H1 (cell line): ENCODE data around the gene R3HDM1. TPM values are rescaled to one million over a fixed set of nuclear protein-coding genes. Genes with fewer than 3 reads are reported as not detected.

Experiments used
- CTCF ChIA-PET: fragments of 300-600 bp; sonication (Branson Sonifier 250); formaldehyde crosslinking; loops from one replicate; lab custom pipeline; 2021; ENCODE audit not compliant: partially characterized antibody; lab: Charles Lee
- POLR2A ChIA-PET: fragments of 300-600 bp; sonication (Branson Sonifier 250); formaldehyde crosslinking; loops from one replicate; lab custom pipeline; 2021; ENCODE audit warnings: inconsistent platforms; ENCODE audit not compliant: partially characterized antibody; lab: Charles Lee
- DNase-seq, 2 experiments: peaks; one replicate each; pipeline versions ENCODE4 v3.0.0 to v3.0.0-alpha.2; 2010 to 2022; ENCODE audit warnings: low spot score in 2 of 2, low read depth in 1 of 2, mixed read lengths in 1 of 2
- FAIRE-seq: peaks from 2 replicates; lab custom pipeline; 2011; peaks lifted over from hg19 to GRCh38; lab: Jason Lieb, UNC
- H2AFZ ChIP-seq: 2 replicates; pipeline ENCODE4 v1.8.1; 2012; ENCODE audit warnings: low read length, inconsistent platforms
- H2AK5ac ChIP-seq: 2 replicates; pipeline ENCODE4 v1.6.1; 2013; ENCODE audit warnings: low read depth, low read length
- H2BK120ac ChIP-seq: replicated peaks from 2 replicates; pipeline ENCODE3; 2013; ENCODE audit warnings: low read depth, low read length, inconsistent platforms
- H2BK12ac ChIP-seq: 2 replicates; pipeline ENCODE4 v1.6.1; 2013; ENCODE audit warnings: low read depth, low read length
- H2BK15ac ChIP-seq: 2 replicates; pipeline ENCODE4 v1.6.1; 2013; ENCODE audit warnings: low read length
- H2BK20ac ChIP-seq: 2 replicates; pipeline ENCODE4 v1.6.1; 2013; ENCODE audit warnings: low read length
- H2BK5ac ChIP-seq: 2 replicates; pipeline ENCODE4 v1.6.1; 2013; ENCODE audit warnings: low read depth, low read length
- H3K14ac ChIP-seq: 2 replicates; pipeline ENCODE4 v1.6.1; 2013; ENCODE audit warnings: inconsistent platforms; ENCODE audit not compliant: insufficient read length
- H3K18ac ChIP-seq: 2 replicates; pipeline ENCODE4 v1.6.1; 2013; ENCODE audit warnings: low read length; ENCODE audit errors: extremely low read depth
- H3K23ac ChIP-seq: 2 replicates; pipeline ENCODE4 v1.6.1; 2013; ENCODE audit warnings: inconsistent platforms; ENCODE audit not compliant: insufficient read length
- H3K23me2 ChIP-seq: 2 replicates; pipeline ENCODE4 v1.6.1; 2013; ENCODE audit warnings: low read depth, low read length
- H3K27ac ChIP-seq: 2 replicates; pipeline ENCODE4 v1.6.1; 2011; ENCODE audit warnings: low read depth, low read length, inconsistent platforms
- H3K27me3 ChIP-seq, 4 experiments: replicated peaks in 1 of 4; 1 replicate in 1 of 4; 2 replicates in 3 of 4; pipeline versions ENCODE4 v1.6.1 to v1.8.1; 2011 to 2013; ENCODE audit warnings: low read length in 3 of 4, mild to moderate bottlenecking in 3 of 4, inconsistent platforms in 2 of 4, mixed read lengths in 2 of 4, moderate library complexity in 1 of 4; ENCODE audit not compliant: control insufficient read depth in 3 of 4, insufficient read depth in 3 of 4; ENCODE audit errors: extremely low read depth in 1 of 4
- H3K36me3 ChIP-seq, 4 experiments: 2 replicates each; pipeline versions ENCODE4 v1.6.1 to v1.8.1; 2011 to 2013; ENCODE audit warnings: mild to moderate bottlenecking in 4 of 4, low read length in 3 of 4, moderate library complexity in 2 of 4, control low read depth in 1 of 4, inconsistent platforms in 1 of 4; ENCODE audit not compliant: insufficient read depth in 4 of 4, control insufficient read depth in 2 of 4
- H3K4ac ChIP-seq: replicated peaks from 2 replicates; pipeline ENCODE3; 2013; ENCODE audit warnings: low read length, low read depth, mixed read lengths, inconsistent platforms; ENCODE audit not compliant: insufficient read length
- H3K4me1 ChIP-seq, 4 experiments: replicated peaks in 1 of 4; 1 replicate in 1 of 4; 2 replicates in 3 of 4; pipeline versions ENCODE4 v1.6.1 to v1.8.1; 2011 to 2013; ENCODE audit warnings: low read length in 3 of 4, inconsistent platforms in 2 of 4, mixed read lengths in 1 of 4; ENCODE audit not compliant: insufficient read depth in 4 of 4, control insufficient read depth in 3 of 4
- H3K4me2 ChIP-seq, 2 experiments: 2 replicates each; pipeline versions ENCODE4 v1.6.1 to v1.8.1; 2011 to 2013; ENCODE audit warnings: low read depth in 2 of 2, low read length in 2 of 2, control low read depth in 1 of 2, inconsistent platforms in 1 of 2, mild to moderate bottlenecking in 1 of 2; ENCODE audit not compliant: insufficient read depth in 1 of 2
- H3K4me3 ChIP-seq, 4 experiments: fragments of 200-600, 300-600 bp in 1 of 4; sonication (generic), shearing (Covaris generic), sonication (Bioruptor Twin) in 1 of 4; 2 replicates each; pipeline versions ENCODE4 v1.5.1 to v1.8.1; 2011 to 2016; ENCODE audit warnings: low read length in 4 of 4, low read depth in 3 of 4, control low read depth in 2 of 4, inconsistent platforms in 2 of 4, mild to moderate bottlenecking in 2 of 4, mixed read lengths in 1 of 4, moderate library complexity in 1 of 4; ENCODE audit not compliant: insufficient read depth in 2 of 4; ENCODE audit errors: extremely low read depth in 1 of 4
- H3K56ac ChIP-seq: replicated peaks from 2 replicates; pipeline ENCODE3; 2013; ENCODE audit warnings: low read depth, mild to moderate bottlenecking, mixed read lengths, low read length, inconsistent platforms; ENCODE audit not compliant: insufficient read length
- H3K79me1 ChIP-seq: 2 replicates; pipeline ENCODE4 v1.6.1; 2013; ENCODE audit warnings: low read depth, low read length, control low read depth
- H3K79me2 ChIP-seq, 2 experiments: 2 replicates each; pipeline versions ENCODE4 v1.6.1 to v1.8.1; 2012 to 2013; ENCODE audit warnings: low read length in 2 of 2, mild to moderate bottlenecking in 2 of 2, inconsistent platforms in 1 of 2; ENCODE audit not compliant: insufficient read depth in 2 of 2, control insufficient read depth in 1 of 2
- H3K9ac ChIP-seq, 4 experiments: replicated peaks in 1 of 4; 1 replicate in 1 of 4; 2 replicates in 3 of 4; pipeline versions ENCODE4 v1.6.1 to v1.8.1; 2011 to 2013; ENCODE audit warnings: low read depth in 3 of 4, low read length in 3 of 4, control low read depth in 2 of 4, mild to moderate bottlenecking in 2 of 4, moderate library complexity in 2 of 4, inconsistent platforms in 1 of 4; ENCODE audit errors: extremely low read depth in 1 of 4
- H3K9me3 ChIP-seq, 2 experiments: 2 replicates each; pipeline versions ENCODE4 v1.6.1 to v1.8.1; 2012 to 2013; ENCODE audit warnings: mild to moderate bottlenecking in 2 of 2, moderate library complexity in 2 of 2, control low read depth in 1 of 2, inconsistent platforms in 1 of 2, low read depth in 1 of 2, low read length in 1 of 2, mixed read lengths in 1 of 2; ENCODE audit not compliant: insufficient read depth in 2 of 2
- H4K20me1 ChIP-seq, 2 experiments: replicated peaks in 1 of 2; 2 replicates each; pipeline versions ENCODE3 to v1.8.1; 2011 to 2013; ENCODE audit warnings: inconsistent platforms in 2 of 2, low read length in 2 of 2, mild to moderate bottlenecking in 1 of 2; ENCODE audit not compliant: insufficient read depth in 2 of 2, control insufficient read depth in 1 of 2
- H4K5ac ChIP-seq: 2 replicates; pipeline ENCODE4 v1.6.1; 2013; ENCODE audit warnings: low read length, low read depth, mixed read lengths, inconsistent platforms; ENCODE audit not compliant: insufficient read length
- H4K8ac ChIP-seq: 2 replicates; pipeline ENCODE4 v1.8.0; 2013; ENCODE audit warnings: mild to moderate bottlenecking, moderate library complexity, low read length, inconsistent platforms; ENCODE audit not compliant: insufficient read depth; ENCODE audit errors: extremely low read depth
- H4K91ac ChIP-seq: replicated peaks from 2 replicates; pipeline ENCODE3; 2013; ENCODE audit warnings: low read length, mixed read lengths, inconsistent platforms; ENCODE audit not compliant: insufficient read length
- GABPA ChIP-seq: IDR thresholded peaks from 2 replicates; pipeline ENCODE4 v1.6.1; 2011; ENCODE audit warnings: mild to moderate bottlenecking, low read length, moderate library complexity, borderline replicate concordance; ENCODE audit not compliant: insufficient read depth
- POLR2AphosphoS5 ChIP-seq: IDR thresholded peaks from 2 replicates; pipeline ENCODE4 v1.6.1; 2011; ENCODE audit warnings: low read depth, low read length
- TBP ChIP-seq: IDR thresholded peaks from 2 replicates; pipeline ENCODE4 v1.6.1; 2011; ENCODE audit warnings: low read depth, low read length, improper control_type of control experiment
- WGBS, 2 experiments: shearing (Covaris generic) in 1 of 2; methylation state at CpG; one replicate each; pipeline versions ENCODE4 v1.1.6 to v1.1.7; 2013 to 2015; ENCODE audit warnings: low lambda C conversion rate in 2 of 2, mixed read lengths in 2 of 2, inconsistent platforms in 1 of 2, low coverage in 1 of 2, missing lambda C conversion rate in 1 of 2; ENCODE audit not compliant: insufficient replicate concordance in 2 of 2, insufficient coverage in 1 of 2, insufficient read length in 1 of 2; ENCODE audit errors: extremely low coverage in 1 of 2, missing lambda C conversion rate in 1 of 2; 5-methylcytosine and 5-hydroxymethylcytosine counted together
- polyA plus RNA-seq, 7 experiments: library from polyadenylated mRNA; depleted of rRNA in 3 of 7; stranded (reverse) in 5 of 7; unstranded in 2 of 7; fragments of >200 nt in 5 of 7; fragments of 200-250 nt in 2 of 7; gene quantifications; 1 replicate in 5 of 7; 2 replicates in 1 of 7; 4 replicates in 1 of 7; pipeline versions ENCODE4 v1.2.1 to v1.2.3, GENCODE V29; 2011 to 2013; ENCODE audit warnings: missing spikeins in 2 of 7, mixed read lengths in 2 of 7
- total RNA-seq: library from RNA; stranded (reverse); fragmentation: NEBNext Ultra II Directional; extraction: Animal tissue kit (Norgen Biotek cat#: 25700); gene quantifications from 2 replicates; pipeline ENCODE4 v1.2.1, GENCODE V29; 2021

The R3HDM1 gene
- total and polyA plus RNA-seq, 2 of the 8 experiments (the other 6 are each of a cell fraction or from before 2014, with no cell fraction given), result 77.7 to 120 TPM

GRCh38 chr2:135736546-135736945 lies 205.3 kb downstream of the R3HDM1 start:
- DNase-seq (no peak), FAIRE-seq (no peak)
- Histone ChIP-seq H3K27me3 (no peaks in the 10 kb centered on the region), H4K5ac (no peak overlapping the region), H2AFZ (no peak overlapping the region), H3K14ac (no peak overlapping the region), H2BK15ac (no peak overlapping the region), H3K9me3 (no peaks in the 10 kb centered on the region; a peak in 1 of 4 replicates), H3K4ac (no peak overlapping the region), H4K91ac (no peak overlapping the region), H2BK12ac (no peak overlapping the region), H3K18ac (no peak overlapping the region), H4K20me1 (no peaks in the 10 kb centered on the region), H3K79me2 (no peaks in the 10 kb centered on the region), H3K56ac (no peak overlapping the region), H2BK120ac (no peak overlapping the region), H3K4me1 (peaks cover 0 to 2% (median 0%) of the 10 kb centered on the region in 4 experiments; a peak in 1 of 7 replicates), H3K9ac (no peak overlapping the region), H3K4me3 (no peak overlapping the region), H3K79me1 (no peaks in the 10 kb centered on the region), H2AK5ac (no peak overlapping the region), H3K27ac (no peak overlapping the region), H3K4me2 (no peak overlapping the region), H2BK5ac (no peak overlapping the region), H2BK20ac (no peak overlapping the region), H3K36me3 (no peaks in the 10 kb centered on the region), H3K23ac (no peak overlapping the region), H3K23me2 (no peaks in the 10 kb centered on the region), H4K8ac (no peak overlapping the region)
- ChIA-PET POLR2A (no interaction called here), CTCF (interaction anchor here (0.6 kb wide), 1 partner anchor 30 kb away, joined by 5 read pairs; no protein-coding TSS in a partner anchor)
- 95% methylated on average over 5 of the region's 5 CpGs; no CpG with 5 or more reads in 1 of the 2 experiments for WGBS, 2 experiments
- TF ChIP-seq GABPA (no peak), TBP (no peak), POLR2AphosphoS5 (no peak)
